Prostate gland (tissue), 2 donors: ENCODE data around the gene PRDM16. TPM values are rescaled to one million over a fixed set of nuclear protein-coding genes. Genes with fewer than 3 reads are reported as not detected.

Source experiments
- DNase-seq: peaks from one replicate; pipeline ENCODE4 v3.0.0-alpha.2; 2019; ENCODE audit warnings: low spot score
- H3K27ac ChIP-seq, 2 donors: fragments of 200-600 bp; sonication (generic); 2 replicates each; pipeline ENCODE4 v1.5.1; 2017 to 2019
- H3K27me3 ChIP-seq: fragments of 200-600 bp; sonication (generic); replicated peaks from 2 replicates; pipeline ENCODE4 v1.5.1; 2019; ENCODE audit not compliant: insufficient read depth
- H3K36me3 ChIP-seq, 2 donors: fragments of 200-600 bp; sonication (generic); 1 replicate in 1 of 2; 2 replicates in 1 of 2; pipeline versions ENCODE4 v1.5.1 to v1.8.1; 2017 to 2019
- H3K4me1 ChIP-seq: fragments of 200-600 bp; sonication (generic); replicated peaks from 2 replicates; pipeline ENCODE4 v1.5.1; 2019
- H3K4me3 ChIP-seq, 2 donors: fragments of 200-600 bp; sonication (generic); 2 replicates each; pipeline ENCODE4 v1.5.1; 2017 to 2019
- H3K9me3 ChIP-seq: fragments of 200-600 bp; sonication (generic); 2 replicates; pipeline ENCODE4 v1.5.1; 2017
- POLR2A ChIP-seq: fragments of 450-650 bp; IDR thresholded peaks from one replicate; pipeline ENCODE4 v1.6.1; 2016; ENCODE audit warnings: antibody characterized with exemption, mild to moderate bottlenecking
- POLR2AphosphoS5 ChIP-seq: sonication (generic); formaldehyde crosslinking; IDR thresholded peaks from one replicate; pipeline ENCODE4 v1.6.1; 2017; ENCODE audit warnings: antibody characterized with exemption
- WGBS: methylation state at CpG from one replicate; pipeline ENCODE4 v1.1.5; 2018; 5-methylcytosine and 5-hydroxymethylcytosine counted together
- intact Hi-C: fragments of 100-400 bp; cut with DNase I; formaldehyde crosslinking; loops from one replicate; pipeline ENCODE4 v1.14.2; 2022
- total RNA-seq, 2 donors: library from RNA; depleted of rRNA; stranded (reverse); fragments of >200 nt; gene quantifications; one replicate each; pipeline ENCODE4 v1.1.0, GENCODE V29; 2016
- TF ChIP-seq, protein P1 (sequence below), 4 experiments: fragments of 200-600 bp in 2 of 4; fragments of 450-650 bp in 2 of 4; sonication (generic) in 2 of 4; IDR thresholded peaks; 1 replicate in 3 of 4; 2 replicates in 1 of 4; pipeline ENCODE4 v1.5.1; 2016 to 2019; ENCODE audit warnings: antibody characterized with exemption in 4 of 4, mild to moderate bottlenecking in 2 of 4, moderate library complexity in 2 of 4

The PRDM16 gene
- total RNA-seq, 2 donors from 2014 or later, result 0.23 to 6.5 TPM

DNA sequence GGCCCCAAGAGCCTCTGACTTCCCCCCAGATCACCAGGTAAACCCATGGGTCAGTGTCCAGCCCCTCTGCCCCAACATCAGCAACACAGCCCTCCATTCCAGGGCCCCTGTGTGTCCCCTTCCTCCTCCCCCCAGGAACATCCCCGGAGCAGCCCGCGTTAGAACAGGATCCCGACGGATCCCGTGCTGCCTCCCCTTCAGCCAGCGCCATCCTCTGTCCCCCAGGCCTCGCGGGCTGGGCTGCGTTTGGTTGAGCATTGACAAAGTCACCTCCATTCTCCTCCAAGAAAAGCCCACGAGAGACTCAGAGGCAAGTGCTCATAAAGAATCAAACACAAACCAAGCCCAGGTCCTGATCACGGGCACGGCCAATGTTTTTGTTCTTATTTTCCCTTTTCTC, 225.4 kb downstream of the PRDM16 start:
- Histone ChIP-seq H3K4me1 (no peaks in the 10 kb centered on the region), H3K4me3 (no peak overlapping the region), H3K27ac (no peak overlapping the region), H3K27me3 (peaks cover 16% of the 10 kb centered on the region), H3K9me3 (no peaks in the 10 kb centered on the region), H3K36me3 (no peaks in the 10 kb centered on the region)
- no peak for TF ChIP-seq POLR2A
- TF ChIP-seq POLR2AphosphoS5, result no peak
- TF ChIP-seq, protein P1, sequence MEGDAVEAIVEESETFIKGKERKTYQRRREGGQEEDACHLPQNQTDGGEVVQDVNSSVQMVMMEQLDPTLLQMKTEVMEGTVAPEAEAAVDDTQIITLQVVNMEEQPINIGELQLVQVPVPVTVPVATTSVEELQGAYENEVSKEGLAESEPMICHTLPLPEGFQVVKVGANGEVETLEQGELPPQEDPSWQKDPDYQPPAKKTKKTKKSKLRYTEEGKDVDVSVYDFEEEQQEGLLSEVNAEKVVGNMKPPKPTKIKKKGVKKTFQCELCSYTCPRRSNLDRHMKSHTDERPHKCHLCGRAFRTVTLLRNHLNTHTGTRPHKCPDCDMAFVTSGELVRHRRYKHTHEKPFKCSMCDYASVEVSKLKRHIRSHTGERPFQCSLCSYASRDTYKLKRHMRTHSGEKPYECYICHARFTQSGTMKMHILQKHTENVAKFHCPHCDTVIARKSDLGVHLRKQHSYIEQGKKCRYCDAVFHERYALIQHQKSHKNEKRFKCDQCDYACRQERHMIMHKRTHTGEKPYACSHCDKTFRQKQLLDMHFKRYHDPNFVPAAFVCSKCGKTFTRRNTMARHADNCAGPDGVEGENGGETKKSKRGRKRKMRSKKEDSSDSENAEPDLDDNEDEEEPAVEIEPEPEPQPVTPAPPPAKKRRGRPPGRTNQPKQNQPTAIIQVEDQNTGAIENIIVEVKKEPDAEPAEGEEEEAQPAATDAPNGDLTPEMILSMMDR (IDR thresholded peaks at IDR 0.05), result no peak
- 82% methylated on average over 13 of the region's 13 CpGs for WGBS
- intact Hi-C loops, result no loop called here
- DNase-seq, result no peak

DNA sequence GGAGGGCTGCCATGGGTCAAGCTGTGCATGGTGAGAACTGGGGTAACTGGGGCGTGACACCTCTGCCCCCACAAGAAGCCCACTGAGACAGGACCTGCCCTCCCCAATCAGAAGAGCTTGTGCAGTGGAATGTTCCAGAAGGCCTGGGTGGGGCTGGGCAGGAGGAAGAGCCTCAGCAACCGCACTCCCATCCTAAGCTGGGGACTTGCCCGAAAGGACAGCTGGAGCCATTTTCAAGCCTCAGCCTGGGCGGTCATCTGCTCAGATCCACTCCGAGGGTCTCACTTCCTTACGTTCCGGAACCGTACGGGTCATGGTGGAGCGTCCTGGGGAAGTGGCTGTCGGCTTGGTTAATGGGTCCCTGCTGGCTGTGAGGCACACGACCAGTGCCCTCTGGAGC, 226.8 kb downstream of the PRDM16 start:
- WGBS, result 85% methylated on average over 10 of the region's 12 CpGs
- DNase-seq, result no peak
- TF ChIP-seq POLR2AphosphoS5 (no peak), POLR2A (no peak)
- TF ChIP-seq, protein P1 (IDR thresholded peaks at IDR 0.05), result no peak
- H3K36me3 ChIP-seq, result no peaks in the 10 kb centered on the region
- H3K9me3 ChIP-seq, result no peaks in the 10 kb centered on the region
- no peaks in the 10 kb centered on the region for H3K4me1 ChIP-seq
- no peak overlapping the region for H3K27ac ChIP-seq
- H3K4me3 ChIP-seq, result no peak overlapping the region
- intact Hi-C loops, result no loop called here
- H3K27me3 ChIP-seq, result peaks cover 16% of the 10 kb centered on the region

DNA sequence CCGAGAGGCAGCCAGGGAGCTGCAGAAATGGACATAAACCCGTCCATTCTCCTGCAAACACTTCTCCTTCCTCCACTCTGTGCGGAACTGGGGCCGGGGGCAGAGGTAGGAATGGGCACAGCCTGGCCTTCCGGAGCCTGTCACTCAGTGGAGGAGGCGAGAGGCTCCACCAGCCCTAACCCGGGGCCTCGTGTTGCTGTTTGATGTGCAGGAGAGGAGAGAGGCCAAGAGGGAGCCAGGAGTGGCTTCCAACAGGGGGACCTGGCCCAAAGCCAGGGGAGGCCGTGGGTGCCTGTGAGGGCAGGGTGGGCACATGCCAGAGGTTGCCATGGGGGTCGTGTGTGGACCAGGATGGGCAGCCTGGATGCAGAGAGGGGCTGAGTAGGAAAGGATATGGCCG, 227.3 kb downstream of the PRDM16 start:
- 50% methylated on average over 11 of the region's 11 CpGs for WGBS
- peaks cover 16% of the 10 kb centered on the region for H3K27me3 ChIP-seq
- DNase-seq, result no peak

DNA sequence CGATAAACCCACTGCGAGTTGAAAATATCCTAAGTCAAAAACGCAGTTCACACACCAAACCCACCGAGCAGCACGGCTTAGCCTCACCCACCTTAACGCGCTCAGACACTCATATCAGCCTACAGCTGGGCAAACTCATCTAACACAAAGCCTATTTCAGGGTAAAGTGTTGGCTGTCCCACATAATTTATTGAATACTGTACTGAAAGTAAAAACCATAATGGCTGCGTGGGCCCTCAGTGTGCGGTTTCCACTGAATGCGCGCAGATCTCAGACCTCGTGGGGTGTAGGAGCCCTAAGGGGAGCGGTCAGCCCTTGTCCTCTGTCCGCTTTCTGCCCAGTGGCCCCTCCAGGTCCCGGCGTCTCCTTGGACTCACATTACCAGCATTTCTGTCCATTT, 227.8 kb downstream of the PRDM16 start:
- peaks cover 15% of the 10 kb centered on the region for H3K27me3 ChIP-seq
- no peak for DNase-seq
- H3K4me3 ChIP-seq, result no peak overlapping the region
- no peak overlapping the region for H3K27ac ChIP-seq
- no peaks in the 10 kb centered on the region for H3K36me3 ChIP-seq
- intact Hi-C loops, result no loop called here
- no peaks in the 10 kb centered on the region for H3K4me1 ChIP-seq
- no peaks in the 10 kb centered on the region for H3K9me3 ChIP-seq
- WGBS, result 72% methylated on average over 16 of the region's 16 CpGs
- TF ChIP-seq POLR2AphosphoS5 (no peak), POLR2A (no peak)
- TF ChIP-seq, protein P1 (IDR thresholded peaks at IDR 0.05), result no peak

More for the DNA sequence above, 227.3 kb downstream of the PRDM16 start:
- H3K36me3 ChIP-seq, result no peaks in the 10 kb centered on the region
- H3K4me1 ChIP-seq, result no peaks in the 10 kb centered on the region
- H3K9me3 ChIP-seq, result no peaks in the 10 kb centered on the region
- intact Hi-C loops, result no loop called here
- no peak overlapping the region for H3K27ac ChIP-seq
- TF ChIP-seq, protein P1 (IDR thresholded peaks at IDR 0.05), result no peak
- TF ChIP-seq POLR2AphosphoS5 (no peak), POLR2A (no peak)
- H3K4me3 ChIP-seq, result no peak overlapping the region

DNA sequence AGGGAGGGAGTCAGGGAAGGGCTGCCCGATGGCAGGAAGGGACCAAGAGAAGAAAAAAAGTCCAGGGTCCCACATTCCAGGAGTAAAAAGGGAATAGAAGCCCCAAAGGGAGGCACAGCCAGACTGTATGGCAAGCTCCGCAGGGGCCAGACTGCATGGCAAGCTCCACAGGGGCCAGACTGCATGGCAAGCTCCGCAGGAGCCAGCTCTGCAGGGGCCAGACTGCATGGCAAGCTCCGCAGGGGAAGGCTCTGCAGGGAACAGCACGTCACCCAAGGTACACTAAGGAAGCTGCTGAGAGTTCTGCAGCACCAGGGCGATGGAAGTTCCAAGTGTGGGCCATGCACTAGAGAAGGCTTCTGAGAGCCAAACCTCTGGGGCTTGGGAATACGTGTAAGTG, 228.8 kb downstream of the PRDM16 start:
- Histone ChIP-seq H3K27ac (no peak overlapping the region), H3K4me1 (no peaks in the 10 kb centered on the region), H3K4me3 (no peak overlapping the region), H3K9me3 (no peaks in the 10 kb centered on the region), H3K36me3 (no peaks in the 10 kb centered on the region), H3K27me3 (peaks cover 10% of the 10 kb centered on the region)
- TF ChIP-seq POLR2A (no peak), POLR2AphosphoS5 (no peak)
- TF ChIP-seq, protein P1 (IDR thresholded peaks at IDR 0.05), result no peak
- no peak for DNase-seq
- intact Hi-C loops, result no loop called here
- WGBS, result 83% methylated on average over 7 of the region's 7 CpGs
